Smooth muscle cell of bladder (primary cell): ENCODE results near the gene TTLL6. TPM values are rescaled to one million over a fixed set of nuclear protein-coding genes. Genes with fewer than 3 reads are reported as not detected.

Experiments
- total RNA-seq: library from RNA; depleted of rRNA; stranded (reverse); fragments of >200 nt; gene quantifications from 2 replicates; pipeline ENCODE4 v1.2.3, GENCODE V29; 2014

TTLL6 gene
- 0.18 and 0.57 TPM in 2 replicates for total RNA-seq

DNA sequence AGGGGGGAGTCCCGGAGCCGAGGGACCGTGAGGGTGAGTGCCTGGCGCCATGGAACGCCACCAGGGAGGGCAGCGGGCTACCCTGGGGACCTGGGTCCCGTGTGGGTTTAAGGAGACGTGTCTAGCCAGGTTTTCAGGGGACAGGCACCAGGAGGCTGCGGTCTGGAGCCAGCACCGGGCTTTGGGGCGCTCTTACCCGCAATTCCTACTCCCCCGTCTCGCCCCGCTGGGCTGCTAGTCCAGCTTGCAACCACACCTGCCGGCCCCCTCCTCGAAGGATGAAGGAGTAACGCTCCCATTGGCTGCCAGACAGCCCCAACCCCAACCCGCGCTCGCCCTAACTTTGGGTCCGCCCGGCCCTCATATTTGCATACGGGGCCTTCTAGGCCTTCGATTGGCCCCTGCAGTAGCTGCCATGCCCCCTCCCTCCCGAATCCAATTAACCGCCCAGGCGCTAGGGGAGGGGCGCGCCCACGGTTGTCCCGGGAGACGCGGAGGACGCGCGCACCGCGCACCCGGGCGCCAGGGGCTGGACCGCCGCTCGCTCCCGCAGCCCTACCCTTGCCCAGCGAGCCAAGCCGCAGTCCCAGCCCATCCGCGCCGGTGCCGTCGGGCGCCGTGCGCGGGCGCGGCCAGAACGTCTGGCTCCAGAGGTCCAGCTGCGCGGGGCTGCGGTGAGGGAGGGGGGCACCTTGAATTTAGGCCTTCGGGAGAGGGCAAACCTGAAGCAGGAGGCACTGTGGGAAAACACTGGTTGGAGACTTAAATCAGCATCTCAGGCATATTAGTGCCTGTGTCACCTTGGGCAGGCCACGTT is at the start of gene TTLL6:
Gene TTLL6 (minus strand): TSS at position 456 of the 817 bp plus-strand sequence. CDS start 157 bp downstream, at position 299.

DNA sequence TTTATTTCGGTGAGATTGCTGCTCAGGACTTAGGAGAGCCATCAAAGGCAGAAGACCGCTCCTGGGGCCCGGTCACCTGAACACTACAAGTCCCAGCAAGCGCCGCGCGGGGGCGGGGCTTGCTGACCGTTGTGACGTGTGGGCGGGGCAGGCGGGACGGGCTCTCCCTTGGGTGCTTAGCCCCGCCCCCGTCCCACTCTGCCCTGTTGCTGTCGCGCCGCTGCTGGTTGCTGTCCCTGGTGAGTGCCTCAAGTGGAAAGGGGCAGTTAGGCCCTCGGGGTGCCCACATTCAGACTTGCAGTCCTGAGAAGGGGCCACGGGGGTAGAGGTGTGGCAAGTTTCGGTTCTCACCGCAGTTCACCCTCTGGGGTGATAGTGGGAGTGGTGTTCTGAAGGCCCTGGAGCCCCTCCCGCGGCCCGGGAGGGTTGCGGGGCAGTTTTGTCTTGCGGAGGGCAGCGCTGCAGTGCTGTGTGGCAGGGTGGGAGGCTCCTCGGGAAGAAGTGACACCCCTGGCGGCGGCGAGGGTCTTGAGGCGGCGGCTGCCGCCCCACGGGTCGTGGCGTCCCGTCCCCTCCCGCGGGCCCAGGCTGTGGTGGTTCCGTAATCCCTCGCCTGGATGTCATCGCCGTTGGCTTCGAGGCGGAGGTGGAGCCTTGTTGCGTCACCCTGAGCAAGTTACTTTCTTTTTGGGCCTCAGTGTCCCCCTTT is 14.0 kb upstream of the TTLL6 start, which contains the start of gene CALCOCO2:
Gene CALCOCO2 (plus strand): TSS at position 196 of the 709 bp plus-strand sequence. CDS start 10,673 bp downstream, outside the sequence.

DNA sequence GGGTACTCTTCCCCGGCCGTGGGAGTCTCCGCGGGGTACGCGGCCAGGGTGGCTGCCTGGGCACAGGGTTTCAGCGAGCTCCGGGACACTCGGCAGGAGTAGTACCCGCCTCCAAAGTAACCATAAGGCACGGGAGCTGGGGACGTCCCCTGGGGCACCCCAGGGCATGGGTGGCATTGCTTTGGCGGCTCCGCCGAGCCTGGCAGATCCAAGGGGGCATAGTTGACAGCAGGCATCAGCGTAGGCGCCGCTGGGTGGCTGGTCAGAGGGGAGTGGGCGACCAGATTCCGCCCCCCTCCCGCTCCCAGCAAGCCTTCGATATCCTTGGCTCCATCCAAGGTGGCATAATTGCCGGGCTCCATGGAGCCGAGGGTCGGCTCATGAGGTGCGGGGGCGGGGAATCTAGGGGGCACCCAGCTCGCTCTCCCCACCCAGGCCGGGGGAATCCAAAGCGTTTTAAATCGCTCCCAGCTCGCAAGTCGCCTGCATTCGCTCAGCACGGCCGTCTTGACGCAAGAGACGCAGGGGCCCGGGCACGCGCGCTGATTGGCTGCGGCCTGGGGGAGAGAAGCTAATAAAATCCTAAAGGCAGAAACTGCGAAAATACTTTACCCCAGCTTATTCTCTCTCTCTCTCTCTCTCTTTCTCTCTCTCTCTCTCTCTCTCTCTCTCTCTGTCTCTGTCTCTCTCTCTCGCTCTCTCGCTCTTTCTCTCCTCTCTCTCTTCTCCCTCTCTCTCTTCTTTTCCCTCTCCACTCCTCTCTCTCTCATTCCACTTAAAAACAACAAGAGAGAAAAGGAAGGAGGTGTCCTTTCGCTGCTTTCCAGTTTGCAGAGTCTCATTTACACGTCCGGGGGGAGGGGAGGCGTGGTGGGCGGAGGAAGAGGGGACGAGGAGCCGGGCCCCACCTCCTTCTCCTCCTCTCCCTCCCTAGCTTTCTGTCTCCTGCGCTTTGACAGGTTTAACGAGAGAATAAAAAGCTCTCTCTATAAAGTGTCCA is 88.5 kb downstream of the TTLL6 start, which contains the start of gene HOXB13:
Gene HOXB13 (minus strand): TSS at position 519 of the 1,000 bp plus-strand sequence. CDS start 157 bp downstream, at position 362.

DNA sequence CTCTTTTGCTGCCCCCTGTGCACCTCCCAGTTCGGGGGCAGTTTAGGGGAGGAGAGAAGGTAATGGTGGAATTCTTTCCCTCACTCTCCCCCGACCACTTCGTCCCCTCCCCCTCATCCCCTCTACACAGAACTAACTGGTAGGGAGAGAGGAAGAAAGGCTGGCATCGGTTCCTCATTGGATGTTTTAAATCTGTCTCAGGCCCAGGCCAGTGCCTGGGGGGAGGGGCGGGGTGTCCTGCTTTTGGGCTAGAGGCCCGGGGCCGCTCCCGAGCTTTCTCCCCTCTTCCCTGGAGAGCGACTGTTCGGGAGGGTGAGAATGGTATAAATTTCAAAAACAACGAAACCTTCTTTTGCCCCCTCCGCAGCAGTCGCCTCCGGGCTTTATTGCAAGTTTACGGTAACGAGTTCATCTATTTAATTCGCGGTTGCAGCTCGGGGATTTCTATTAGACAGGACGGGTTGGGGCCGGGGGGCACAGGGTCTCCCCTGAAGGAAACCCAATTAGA is 94.1 kb downstream of the TTLL6 start, which contains the start of gene PRAC2:
Gene PRAC2 (plus strand): TSS at position 271 of the 508 bp plus-strand sequence. CDS start 1,226 bp downstream, outside the sequence.

DNA sequence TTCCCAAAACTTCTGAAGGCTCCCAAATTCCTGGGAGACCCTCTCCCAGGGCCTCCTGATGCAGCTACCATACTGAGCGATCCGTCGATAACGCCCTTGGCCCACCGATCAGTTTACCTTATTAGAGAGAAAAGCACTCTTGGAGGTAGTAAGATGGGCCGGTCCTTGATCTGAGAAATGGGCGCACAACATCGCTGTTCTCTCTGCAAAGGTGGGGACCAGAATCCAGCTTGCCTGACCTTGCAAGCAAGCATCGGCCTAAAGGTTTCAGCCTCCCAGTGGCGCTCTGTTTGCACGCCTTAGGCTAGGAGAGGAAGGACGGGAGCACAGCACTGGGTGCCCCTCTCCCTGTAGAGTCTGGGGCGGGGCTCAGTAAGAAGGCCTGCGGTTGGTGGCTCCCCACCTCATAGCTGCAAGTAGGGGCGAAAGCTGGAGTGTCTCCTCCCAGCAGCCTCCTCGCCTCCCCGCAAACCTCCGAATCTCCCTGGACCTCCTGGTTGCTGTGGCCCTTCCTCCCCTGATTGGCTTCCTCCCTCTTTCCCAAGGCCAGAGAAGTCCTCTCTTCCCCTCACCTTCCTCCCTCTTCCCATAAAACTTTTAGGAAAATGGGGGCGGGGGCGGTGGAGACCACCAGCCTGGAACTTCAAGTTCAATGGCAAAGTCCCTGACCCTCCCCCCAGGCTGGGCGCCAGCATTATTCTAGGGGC is 94.7 kb downstream of the TTLL6 start, which contains the start of gene PRAC1:
Gene PRAC1 (minus strand): TSS at position 318 of the 707 bp plus-strand sequence. CDS start 126 bp downstream, at position 192.

Other genes starting within 250 kb of the TTLL6 start
- gene HOXB4, start 238.9 kb downstream of the TTLL6 start, total RNA-seq, result under 0.01 TPM in 1 of 2 replicates, not detected in the other
- gene HOXB3, start 227.0 kb downstream of the TTLL6 start, total RNA-seq, result under 0.01 and 0.28 TPM in 2 replicates
- not detected in 2 replicates for gene HOXB5, start 223.4 kb downstream of the TTLL6 start, total RNA-seq
- 0.09 TPM in 1 of 2 replicates, not detected in the other for gene HOXB6, start 212.2 kb downstream of the TTLL6 start, total RNA-seq
- gene HOXB7, start 206.2 kb downstream of the TTLL6 start, total RNA-seq, result not detected in 2 replicates
- not detected in 2 replicates for gene HOXB8, start 201.9 kb downstream of the TTLL6 start, total RNA-seq
- gene HOXB9, start 190.9 kb downstream of the TTLL6 start, total RNA-seq, result not detected in 2 replicates
- not detected in 2 replicates for gene PRAC1, start 94.7 kb downstream of the TTLL6 start, total RNA-seq
- gene PRAC2, start 94.0 kb downstream of the TTLL6 start, total RNA-seq, result 0.46 TPM in 1 of 2 replicates, not detected in the other
- gene HOXB13, start 88.5 kb downstream of the TTLL6 start, total RNA-seq, result 0.28 and 0.74 TPM in 2 replicates
- 46.4 and 48.2 TPM in 2 replicates for gene CALCOCO2, start 13.8 kb upstream of the TTLL6 start, total RNA-seq
- 30.4 and 30.5 TPM in 2 replicates for gene ATP5MC1, start 75.6 kb upstream of the TTLL6 start, total RNA-seq
- 46.1 and 55.7 TPM in 2 replicates for gene UBE2Z, start 91.2 kb upstream of the TTLL6 start, total RNA-seq
- 136 and 137 TPM in 2 replicates for gene SNF8, start 127.6 kb upstream of the TTLL6 start, total RNA-seq
- not detected in 2 replicates for gene GIP, start 151.4 kb upstream of the TTLL6 start, total RNA-seq
- 0.14 and 1.1 TPM in 2 replicates for gene IGF2BP1, start 180.2 kb upstream of the TTLL6 start, total RNA-seq